Panc1 (cell line): ENCODE data around the gene CREBBP. TPM values are rescaled to one million over a fixed set of nuclear protein-coding genes. Genes with fewer than 3 reads are reported as not detected.

Source experiments
- ATAC-seq: fragments of 200-7000 bp; cut with Tn5 transposase; 2 replicates; pipeline ENCODE4 v1.9.1; 2020; ENCODE audit warnings: mild to moderate bottlenecking, moderate library complexity
- BruUV-seq: library from RNA; stranded (reverse); fragments of 400-500 nt; replicated peaks from 2 replicates; lab custom pipeline; 2021; lab: Mats Ljungman, UMichigan
- CTCF ChIA-PET: fragments of 300-600 bp; sonication (Branson Sonifier 250); formaldehyde crosslinking; loops from one replicate; lab custom pipeline; 2022; ENCODE audit warnings: antibody characterized with exemption; lab: Charles Lee
- POLR2A ChIA-PET: fragments of 300-600 bp; sonication (Branson Sonifier 250); formaldehyde crosslinking; loops from one replicate; lab custom pipeline; 2022; ENCODE audit warnings: antibody characterized with exemption; lab: Charles Lee
- DNase-seq: peaks from one replicate; pipeline ENCODE4 v3.0.0-alpha.2; 2010; ENCODE audit warnings: low read depth, low spot score
- H3K27ac ChIP-seq: 2 replicates; pipeline ENCODE4 v1.5.1; 2011; ENCODE audit warnings: mild to moderate bottlenecking, low read length, inconsistent platforms
- H3K27me3 ChIP-seq: fragments of 200-500 bp; sonication (Bioruptor generic); 2 replicates; pipeline ENCODE4 v1.6.0; 2014; ENCODE audit warnings: low read length, inconsistent platforms; ENCODE audit not compliant: control insufficient read depth, insufficient read depth
- H3K36me3 ChIP-seq: fragments of 200-500 bp; sonication (Bioruptor generic); 2 replicates; pipeline ENCODE4 v1.5.1; 2014; ENCODE audit warnings: inconsistent platforms, mild to moderate bottlenecking, low read length, moderate library complexity; ENCODE audit not compliant: control insufficient read depth, insufficient read depth
- H3K4me1 ChIP-seq: 2 replicates; pipeline ENCODE4 v1.5.1; 2011; ENCODE audit warnings: inconsistent platforms, mild to moderate bottlenecking, low read length, moderate library complexity; ENCODE audit not compliant: control insufficient read depth, insufficient read depth
- H3K4me3 ChIP-seq, 2 experiments: 2 replicates each; pipeline ENCODE4 v1.5.1; 2011 to 2012; ENCODE audit warnings: low read depth in 2 of 2, low read length in 2 of 2, mild to moderate bottlenecking in 2 of 2, inconsistent platforms in 1 of 2, moderate library complexity in 1 of 2
- H3K9me3 ChIP-seq: fragments of 200-500 bp; sonication (Bioruptor generic); 2 replicates; pipeline ENCODE4 v1.5.1; 2014; ENCODE audit warnings: low read depth, mild to moderate bottlenecking, inconsistent platforms, low read length, moderate library complexity; ENCODE audit not compliant: control insufficient read depth, insufficient read depth
- CTCF ChIP-seq: fragments of 450-650 bp; IDR thresholded peaks from 2 replicates; pipeline ENCODE4 v1.5.1; 2017; ENCODE audit warnings: mild to moderate bottlenecking
- POLR2AphosphoS5 ChIP-seq: IDR thresholded peaks from 2 replicates; pipeline ENCODE4 v1.6.1; 2012; ENCODE audit warnings: mild to moderate bottlenecking, low read depth, low read length, moderate library complexity
- REST ChIP-seq, 2 experiments: IDR thresholded peaks; 2 replicates each; pipeline ENCODE4 v1.6.1; 2011 to 2012; ENCODE audit warnings: low read depth in 2 of 2, control low read depth in 1 of 2, low read length in 1 of 2, mild to moderate bottlenecking in 1 of 2, moderate library complexity in 1 of 2; ENCODE audit not compliant: insufficient read depth in 1 of 2
- SIN3A ChIP-seq: IDR thresholded peaks from 2 replicates; pipeline ENCODE4 v1.6.1; 2012; ENCODE audit warnings: low read depth, mild to moderate bottlenecking, low read length, moderate library complexity, borderline replicate concordance; ENCODE audit not compliant: insufficient read depth
- TCF7L2 ChIP-seq: IDR thresholded peaks from 2 replicates; pipeline ENCODE4 v1.6.1; 2011; ENCODE audit warnings: mild to moderate bottlenecking, low read depth, low read length, inconsistent platforms
- in situ Hi-C: cut with HindIII; loops from 2 replicates; pipeline ENCODE4 v1.10.0; 2016; ENCODE audit warnings: low sequenced_read_pairs, low pct_unique_long_range_greater_than_20kb
- intact Hi-C: fragments of 100-400 bp; cut with micrococcal nuclease; formaldehyde crosslinking; loops from one replicate; pipeline ENCODE4 v1.10.0; 2022; ENCODE audit not compliant: unreplicated experiment
- total RNA-seq: library from RNA; stranded (reverse); gene quantifications from one replicate; pipeline ENCODE4 v1.2.1, GENCODE V29; 2021; ENCODE audit not compliant: unreplicated experiment

The CREBBP gene
- total RNA-seq, 1 experiment from 2014 or later, result 60.2 TPM

- Histone ChIP-seq H3K36me3 (no peaks in the 10 kb centered on the region), H3K27ac (no peak overlapping the region), H3K4me3 (no peak overlapping the region), H3K9me3 (no peaks in the 10 kb centered on the region), H3K27me3 (no peaks in the 10 kb centered on the region), H3K4me1 (no peaks in the 10 kb centered on the region)
- TF ChIP-seq POLR2AphosphoS5, result no peak
- TF ChIP-seq SIN3A, result no peak
- no peak for TF ChIP-seq REST (IDR thresholded peaks at IDR 0.05; ENCODE audit: insufficient read depth in 1 of 2, low read depth in 2 of 2, low read length in 1 of 2)
- TF ChIP-seq CTCF, result no peak
- no peak for TF ChIP-seq TCF7L2
- no TSS peak for BruUV-seq
- in situ Hi-C loops (loop anchor here (10.0 kb wide), 1 partner anchor 64 kb away; no protein-coding TSS in a partner anchor), intact Hi-C loops (no loop called here)
- CTCF ChIA-PET, result no interaction called here
- ATAC-seq, result no peak
- DNase-seq, result no peak
- POLR2A ChIA-PET, result no interaction called here
Observed at GRCh38 chr16:3810818-3811217, 69.7 kb downstream of the CREBBP start.

- Histone ChIP-seq H3K36me3 (no peaks in the 10 kb centered on the region), H3K9me3 (no peaks in the 10 kb centered on the region), H3K4me3 (no peak overlapping the region), H3K4me1 (no peaks in the 10 kb centered on the region), H3K27me3 (no peaks in the 10 kb centered on the region), H3K27ac (no peak overlapping the region)
- in situ Hi-C loops (loop anchor here (10.0 kb wide), 1 partner anchor 65 kb away; no protein-coding TSS in a partner anchor), intact Hi-C loops (no loop called here)
- POLR2A ChIA-PET, result no interaction called here
- DNase-seq, result no peak
- CTCF ChIA-PET, result no interaction called here
- BruUV-seq, result no TSS peak
- ATAC-seq, result no peak
- no peak for TF ChIP-seq CTCF
- TF ChIP-seq TCF7L2, result no peak
- no peak for TF ChIP-seq POLR2AphosphoS5
Observed at GRCh38 chr16:3810198-3810664, 70.3 kb downstream of the CREBBP start.
